Subcutaneous adipose tissue (tissue), 4 donors: ENCODE data around the gene IDE. TPM values are rescaled to one million over a fixed set of nuclear protein-coding genes. Genes with fewer than 3 reads are reported as not detected.

Experiments used
- total RNA-seq, 4 donors: library from RNA; depleted of rRNA; stranded (reverse); fragments of >200 nt; gene quantifications; one replicate each; pipeline ENCODE4 v1.1.0, GENCODE V29; 2016
- TF ChIP-seq, protein P1 (sequence below): fragments of 450-650 bp; IDR thresholded peaks from one replicate; pipeline ENCODE4 v1.5.1; 2016; ENCODE audit warnings: low read depth, mild to moderate bottlenecking, control low read depth, antibody characterized with exemption, moderate library complexity

Gene IDE
- total RNA-seq, 4 donors from 2014 or later = 21.2 to 37.3 (median 22.5) TPM

DNA sequence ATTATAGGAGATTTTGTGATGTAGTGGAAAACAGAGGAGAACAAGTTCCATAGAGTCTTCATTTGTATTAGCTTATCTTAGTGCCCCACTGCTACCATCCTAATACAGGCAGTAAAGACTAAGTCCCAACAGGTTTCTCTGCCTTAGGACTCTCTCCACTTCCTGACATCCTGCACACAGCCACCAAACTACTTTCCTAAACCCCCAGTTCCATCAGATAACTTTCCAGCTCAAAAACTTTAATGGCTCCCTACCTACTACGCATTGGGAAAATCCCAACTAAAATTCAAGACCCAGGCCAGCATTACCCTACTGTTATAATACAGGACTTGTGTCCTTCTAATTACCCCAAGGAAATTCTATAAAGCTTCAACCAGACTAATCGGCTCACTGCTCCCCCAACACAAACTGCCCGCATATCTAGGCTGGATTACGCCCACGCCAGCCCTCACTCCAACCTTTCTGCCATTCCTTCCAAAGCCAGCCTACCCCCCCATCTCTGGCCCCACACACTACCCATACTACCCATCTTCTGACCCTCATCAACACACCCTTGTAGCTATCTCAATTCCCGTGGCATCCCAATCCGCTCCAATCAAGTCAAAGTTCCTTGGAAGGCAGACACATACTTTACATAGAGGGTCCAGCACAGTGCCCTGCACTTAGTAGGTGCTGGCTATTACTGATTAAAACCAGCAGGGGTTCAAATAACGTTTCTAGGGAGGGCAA lies 1.4 kb downstream of the IDE start:
- TF ChIP-seq, protein P1, sequence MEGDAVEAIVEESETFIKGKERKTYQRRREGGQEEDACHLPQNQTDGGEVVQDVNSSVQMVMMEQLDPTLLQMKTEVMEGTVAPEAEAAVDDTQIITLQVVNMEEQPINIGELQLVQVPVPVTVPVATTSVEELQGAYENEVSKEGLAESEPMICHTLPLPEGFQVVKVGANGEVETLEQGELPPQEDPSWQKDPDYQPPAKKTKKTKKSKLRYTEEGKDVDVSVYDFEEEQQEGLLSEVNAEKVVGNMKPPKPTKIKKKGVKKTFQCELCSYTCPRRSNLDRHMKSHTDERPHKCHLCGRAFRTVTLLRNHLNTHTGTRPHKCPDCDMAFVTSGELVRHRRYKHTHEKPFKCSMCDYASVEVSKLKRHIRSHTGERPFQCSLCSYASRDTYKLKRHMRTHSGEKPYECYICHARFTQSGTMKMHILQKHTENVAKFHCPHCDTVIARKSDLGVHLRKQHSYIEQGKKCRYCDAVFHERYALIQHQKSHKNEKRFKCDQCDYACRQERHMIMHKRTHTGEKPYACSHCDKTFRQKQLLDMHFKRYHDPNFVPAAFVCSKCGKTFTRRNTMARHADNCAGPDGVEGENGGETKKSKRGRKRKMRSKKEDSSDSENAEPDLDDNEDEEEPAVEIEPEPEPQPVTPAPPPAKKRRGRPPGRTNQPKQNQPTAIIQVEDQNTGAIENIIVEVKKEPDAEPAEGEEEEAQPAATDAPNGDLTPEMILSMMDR = no peak

DNA sequence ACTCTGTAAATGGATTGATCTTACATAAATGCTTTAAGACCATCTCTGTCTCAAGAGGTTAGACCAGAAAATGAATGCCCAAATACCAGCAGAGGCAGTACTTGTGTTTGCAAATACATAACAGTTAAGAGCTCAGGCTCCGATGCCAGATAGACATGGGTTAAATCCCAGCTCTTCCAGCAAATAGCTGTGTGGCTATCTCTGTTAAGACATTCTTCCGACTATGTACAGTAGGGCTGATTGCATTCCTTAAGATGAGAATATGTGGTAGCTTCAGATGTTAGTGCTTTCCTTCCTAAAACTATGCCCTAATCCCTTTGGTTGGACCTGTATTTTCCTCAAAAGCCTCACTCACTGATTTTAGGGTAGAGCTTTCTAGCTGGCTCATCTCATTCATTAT lies 2.2 kb downstream of the IDE start:
- TF ChIP-seq, protein P1 = no peak

DNA sequence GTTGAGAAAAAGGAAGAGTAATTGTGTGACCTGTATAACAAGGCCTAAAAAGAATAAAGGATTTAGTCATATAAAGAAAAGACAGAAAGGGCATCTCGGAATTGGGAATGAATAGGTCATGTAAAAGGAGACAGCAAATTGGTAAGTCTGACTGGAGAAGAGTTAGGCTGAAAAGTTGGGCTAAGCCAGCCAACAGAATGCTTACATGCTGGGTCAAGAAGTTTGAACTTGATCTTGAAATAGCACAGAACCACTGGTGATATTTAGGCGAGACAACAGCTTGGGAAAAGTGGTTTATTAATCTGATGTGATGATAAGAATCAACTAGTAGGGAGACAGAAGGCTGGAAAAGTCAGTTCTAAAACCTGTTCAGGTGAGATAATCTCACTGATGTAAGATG lies 4.8 kb downstream of the IDE start:
- TF ChIP-seq, protein P1 = no peak

DNA sequence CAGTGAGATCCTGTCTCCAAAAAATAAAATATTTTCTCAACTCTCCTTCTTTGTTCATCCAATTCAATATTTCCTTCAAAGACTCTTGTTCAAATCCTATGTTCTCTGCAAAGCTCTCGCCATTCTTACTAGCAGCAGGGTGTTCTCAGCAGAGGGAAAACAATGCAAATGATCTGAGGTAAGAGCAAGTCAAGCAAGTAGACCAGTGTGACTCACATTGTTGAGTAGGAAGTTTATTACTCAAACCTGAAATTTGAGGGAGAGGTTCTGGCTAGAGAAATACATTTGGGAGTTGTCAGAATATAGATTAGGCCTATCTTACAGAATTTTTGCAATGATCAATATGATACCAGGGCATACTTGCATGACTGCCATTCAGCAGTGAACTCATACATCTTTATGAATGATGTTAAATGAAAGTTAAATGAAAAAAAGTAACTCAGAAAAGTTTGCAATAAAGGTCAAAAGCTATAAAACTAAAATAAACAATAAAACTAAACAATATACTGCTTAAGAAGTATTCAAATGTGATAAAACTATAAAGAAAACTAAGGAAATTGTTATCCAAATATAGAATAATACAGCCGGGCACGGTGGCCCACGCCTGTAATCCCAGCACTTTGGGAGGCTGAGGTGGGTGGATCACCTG lies 5.8 kb downstream of the IDE start:
- TF ChIP-seq, protein P1 = no peak

DNA sequence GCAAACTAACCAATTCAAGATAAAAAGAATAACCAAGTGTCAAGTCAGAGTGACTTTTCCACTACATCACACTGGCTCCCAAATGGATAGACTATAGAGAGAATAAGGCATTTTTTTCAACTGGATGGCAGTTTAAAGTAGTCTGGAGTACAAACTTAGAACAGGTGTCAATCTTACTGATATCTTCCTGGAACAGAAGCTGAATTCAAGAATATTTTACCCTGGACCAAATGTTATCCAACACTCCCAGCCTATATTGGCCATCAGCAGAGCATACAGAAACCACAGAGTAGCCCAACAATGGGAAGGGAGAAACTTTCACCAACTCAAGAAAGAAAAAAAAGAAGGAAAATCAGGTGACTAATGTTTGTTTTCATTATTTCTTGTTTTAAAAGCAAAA lies 11.5 kb downstream of the IDE start:
- TF ChIP-seq, protein P1 = no peak

DNA sequence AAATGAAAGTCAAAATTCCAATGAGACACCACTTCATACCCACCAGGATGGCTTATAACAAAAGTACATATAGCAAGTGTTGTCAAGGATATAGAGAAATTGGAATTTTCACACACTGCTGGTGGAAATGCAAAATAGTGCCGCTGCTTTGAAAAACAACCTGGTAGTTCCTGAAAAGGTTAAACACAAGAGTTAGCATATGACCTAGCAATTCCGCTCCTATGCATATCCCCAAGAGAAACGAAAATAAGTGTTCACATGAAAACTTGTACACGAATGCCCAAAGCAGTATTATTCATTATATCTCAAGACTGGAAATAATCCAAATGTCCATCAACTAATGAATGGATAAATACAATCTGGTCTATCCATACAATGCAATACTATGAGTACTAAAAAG lies 14.8 kb downstream of the IDE start:
- TF ChIP-seq, protein P1 = no peak

DNA sequence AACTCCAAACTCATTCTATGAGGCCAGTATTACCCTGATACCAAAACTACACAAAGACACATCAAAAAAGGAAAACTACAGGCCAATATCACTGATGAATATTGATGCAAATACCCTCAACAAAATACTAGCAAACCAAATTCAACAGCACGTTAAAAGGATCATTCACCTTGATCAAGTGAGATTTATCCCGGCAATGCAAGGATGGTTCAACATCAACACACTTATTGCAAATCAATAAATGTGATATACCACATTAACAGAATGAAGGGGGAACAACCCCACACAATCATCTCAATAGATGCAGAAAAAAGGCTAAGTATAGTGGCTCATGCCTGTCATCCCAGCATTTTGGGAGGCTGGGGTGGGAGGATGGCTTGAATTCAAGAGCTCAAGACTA lies 19.9 kb downstream of the IDE start:
- TF ChIP-seq, protein P1 = no peak
